Stimulated activated effector memory CD8-positive, alpha-beta T cell treated with anti-CD3 and anti-CD28 coated beads, Interleukin-12 subunit alpha, Interleukin-12 subunit beta, amount 100 ng/mL, for 72 hours (primary cell): ENCODE results near the gene MRPL19.
"Not testable (repeated sequence)": the region's sequence is repeated elsewhere in the genome, so short reads cannot be mapped to it uniquely, and the experiment has no call there.

Source experiments
- ATAC-seq: fragments of 150-1000 bp; cut with Tn5 transposase; 2 replicates; pipeline ENCODE4 v1.10.0; 2021
- DNase-seq, 2 donors: peaks; one replicate each; pipeline ENCODE4 v3.0.0; 2021 to 2022; ENCODE audit warnings: low spot score in 2 of 2
- H3K27ac Mint-ChIP-seq: one replicate; pipeline ENCODE4 v1.8.0; 2022; ENCODE audit warnings: mild to moderate bottlenecking, mixed read lengths
- H3K36me3 Mint-ChIP-seq: one replicate; pipeline ENCODE4 v1.8.0; 2022; ENCODE audit warnings: mild to moderate bottlenecking, mixed read lengths
- H3K4me1 Mint-ChIP-seq: one replicate; pipeline ENCODE4 v1.8.0; 2022; ENCODE audit warnings: mixed read lengths
- H3K4me3 Mint-ChIP-seq: one replicate; pipeline ENCODE4 v1.8.0; 2022; ENCODE audit warnings: mild to moderate bottlenecking, mixed read lengths
- H3K9me3 Mint-ChIP-seq: one replicate; pipeline ENCODE4 v1.8.0; 2022; ENCODE audit warnings: mixed read lengths

Gene MRPL19

DNA sequence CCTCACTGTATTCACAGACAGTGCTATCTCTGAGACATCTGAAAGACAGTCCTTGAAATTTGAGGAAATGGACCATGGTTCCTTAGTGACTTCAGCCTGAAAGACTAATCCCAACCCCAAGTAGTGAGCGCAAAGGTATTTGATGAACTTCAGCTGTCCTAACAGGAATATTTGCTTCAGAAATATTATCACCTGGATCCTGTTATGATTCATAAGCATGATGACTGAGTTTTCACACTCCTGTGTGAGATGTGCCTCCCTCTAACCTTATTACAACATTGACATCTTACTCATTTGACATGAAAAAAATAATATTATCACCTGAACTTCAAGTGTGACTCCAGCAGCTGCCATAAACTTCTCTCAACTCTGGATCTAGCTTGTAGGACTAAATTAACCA is 11.6 kb upstream of the MRPL19 start:
- Mint-ChIP-seq H3K4me3 (no peak overlapping the region), H3K9me3 (no peaks in the 10 kb centered on the region), H3K4me1 (no peaks in the 10 kb centered on the region), H3K36me3 (no peaks in the 10 kb centered on the region), H3K27ac (no peak overlapping the region)
- no peak for DNase-seq
- no peak for ATAC-seq

DNA sequence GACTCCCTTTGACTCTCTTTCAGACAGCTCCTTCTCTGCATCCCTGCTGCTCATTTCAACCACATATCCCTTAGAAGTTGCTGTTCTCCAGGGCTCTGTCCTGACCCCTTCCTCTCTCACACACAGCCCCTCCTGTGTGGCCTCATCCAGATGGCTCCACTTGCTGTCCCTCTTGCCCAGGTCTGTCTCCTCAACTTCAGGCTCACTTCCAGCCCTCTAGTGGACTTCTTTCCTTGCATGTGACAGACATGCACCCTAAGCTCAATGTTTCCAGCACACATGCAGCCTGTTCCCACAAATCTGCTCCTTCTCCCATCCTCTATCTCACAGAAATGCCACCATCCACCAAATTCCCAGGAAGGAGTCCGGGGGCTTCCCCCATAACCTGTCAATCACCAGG is 9.0 kb upstream of the MRPL19 start:
- Mint-ChIP-seq H3K4me3 (no peak overlapping the region), H3K36me3 (no peaks in the 10 kb centered on the region), H3K4me1 (no peaks in the 10 kb centered on the region)

GRCh38 chr2:75640621-75641121 is 5.9 kb upstream of the MRPL19 start:
- ATAC-seq, result peak; percentile 92
- Mint-ChIP-seq H3K27ac (no peak overlapping the region), H3K9me3 (no peaks in the 10 kb centered on the region), H3K4me3 (no peak overlapping the region), H3K4me1 (no peaks in the 10 kb centered on the region), H3K36me3 (no peaks in the 10 kb centered on the region)
- DNase-seq, result peak; percentile 13 to 64

More for the DNA sequence above, 9.0 kb upstream of the MRPL19 start:
- Mint-ChIP-seq H3K9me3 (no peaks in the 10 kb centered on the region), H3K27ac (no peak overlapping the region)
- ATAC-seq (no peak), DNase-seq (no peak)

DNA sequence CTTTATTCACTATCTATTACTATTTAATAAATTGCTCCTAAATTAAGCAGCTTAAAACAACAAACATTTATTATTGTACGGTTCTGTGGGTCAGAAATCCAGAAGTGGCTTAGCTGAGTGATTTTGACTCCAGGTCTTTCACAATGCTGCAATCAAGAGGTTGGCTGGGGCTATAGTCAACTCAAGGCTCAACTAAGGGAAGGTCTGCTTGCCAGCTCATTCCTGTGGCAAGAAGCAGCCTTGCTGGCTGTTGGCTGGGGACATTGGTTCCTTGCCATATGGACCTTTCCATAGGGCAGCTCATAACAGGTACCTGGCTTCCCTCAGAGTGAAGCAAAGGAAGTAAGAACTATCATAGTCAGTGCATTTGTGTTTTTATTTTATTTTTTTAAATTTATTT is 5.0 kb upstream of the MRPL19 start:
- DNase-seq (no peak), ATAC-seq (no peak)
- Mint-ChIP-seq H3K9me3 (no peaks in the 10 kb centered on the region), H3K4me1 (peaks cover 7% of the 10 kb centered on the region), H3K4me3 (no peak overlapping the region), H3K27ac (no peak overlapping the region), H3K36me3 (peaks cover 7% of the 10 kb centered on the region)

GRCh38 chr2:75643980-75644379 is 2.6 kb upstream of the MRPL19 start:
- H3K4me3 Mint-ChIP-seq, result no peak overlapping the region
- ATAC-seq (no peak), DNase-seq (no peak)
- H3K36me3 Mint-ChIP-seq, result peaks cover 25% of the 10 kb centered on the region
- peaks cover 8% of the 10 kb centered on the region for H3K4me1 Mint-ChIP-seq
- H3K9me3 Mint-ChIP-seq, result no peaks in the 10 kb centered on the region
- H3K27ac Mint-ChIP-seq, result no peak overlapping the region

DNA sequence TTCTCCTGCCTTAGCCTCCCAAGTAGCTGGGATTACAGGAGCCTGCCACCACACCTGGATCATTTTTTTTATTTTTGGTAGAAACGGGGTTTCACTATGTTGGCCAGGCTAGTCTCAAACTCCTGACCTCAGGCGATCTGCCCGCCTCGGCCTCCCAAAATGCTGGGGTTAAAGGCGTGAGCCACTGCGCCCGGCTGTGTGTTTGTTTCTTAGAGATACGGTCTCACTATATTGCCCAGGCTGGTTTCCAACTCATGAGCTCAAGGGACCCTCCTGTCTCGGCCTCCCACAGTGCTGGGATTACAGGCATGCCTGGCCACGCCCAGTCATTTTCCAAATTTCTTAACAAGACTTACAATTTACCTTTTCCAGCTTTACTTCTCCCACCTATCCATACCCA is 940 bp upstream of the MRPL19 start:
- Mint-ChIP-seq H3K4me3 (peak overlapping the region; percentile 86), H3K4me1 (peaks cover 12% of the 10 kb centered on the region), H3K27ac (peak overlapping the region; percentile 93), H3K36me3 (peaks cover 41% of the 10 kb centered on the region), H3K9me3 (no peaks in the 10 kb centered on the region)
- DNase-seq (no peak), ATAC-seq (no peak)

GRCh38 chr2:75646090-75646582 is 447 bp upstream of the MRPL19 start:
- ATAC-seq (no peak), DNase-seq (no peak)
- Mint-ChIP-seq H3K9me3 (no peaks in the 10 kb centered on the region), H3K4me3 (peak overlapping the region; percentile 86), H3K4me1 (peaks cover 17% of the 10 kb centered on the region), H3K36me3 (peaks cover 44% of the 10 kb centered on the region), H3K27ac (peak overlapping the region; percentile 93)

- DNase-seq (no peak), ATAC-seq (no peak)
- Mint-ChIP-seq H3K9me3 (no peaks in the 10 kb centered on the region), H3K4me3 (peak overlapping the region; percentile 86), H3K4me1 (peaks cover 20% of the 10 kb centered on the region), H3K27ac (peak overlapping the region; percentile 93), H3K36me3 (peaks cover 60% of the 10 kb centered on the region)
Observed at GRCh38 chr2:75647771-75648170, 1.2 kb downstream of the MRPL19 start.

DNA sequence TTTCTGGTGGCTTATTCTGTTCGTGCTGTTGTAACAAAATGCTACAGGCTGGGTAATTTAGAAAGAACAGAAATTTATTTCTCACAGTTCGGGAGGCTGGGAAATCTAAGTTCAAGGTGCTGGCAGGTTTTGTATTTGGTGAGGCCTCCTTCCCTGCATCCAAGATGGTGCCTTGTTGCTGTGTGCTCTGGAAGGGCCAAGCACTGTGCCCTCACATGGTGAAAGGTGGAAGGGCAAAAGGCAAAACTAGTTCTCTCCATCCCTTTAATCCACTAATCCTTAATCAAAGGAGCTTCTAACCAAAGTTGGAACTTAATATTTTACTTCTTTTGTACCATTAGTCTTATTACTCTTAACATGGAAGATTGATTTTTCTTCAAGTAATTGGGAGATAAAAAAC is 7.4 kb downstream of the MRPL19 start:
- Mint-ChIP-seq H3K9me3 (peaks cover 3% of the 10 kb centered on the region), H3K4me1 (peaks cover 21% of the 10 kb centered on the region), H3K27ac (no peak overlapping the region), H3K36me3 (peaks cover 97% of the 10 kb centered on the region), H3K4me3 (no peak overlapping the region)
- DNase-seq (no peak), ATAC-seq (no peak)

GRCh38 chr2:75655861-75656260 is 9.3 kb downstream of the MRPL19 start:
- no peak for DNase-seq

GRCh38 chr2:75656563-75656962 is 10.0 kb downstream of the MRPL19 start:
- no peak for DNase-seq
- peaks cover 16% of the 10 kb centered on the region for H3K4me1 Mint-ChIP-seq
- peaks cover 99% of the 10 kb centered on the region for H3K36me3 Mint-ChIP-seq
- no peak overlapping the region for H3K4me3 Mint-ChIP-seq
- no peak overlapping the region for H3K27ac Mint-ChIP-seq
- ATAC-seq, result no peak
- peaks cover 9% of the 10 kb centered on the region for H3K9me3 Mint-ChIP-seq

More at GRCh38 chr2:75655861-75656260, 9.3 kb downstream of the MRPL19 start:
- H3K4me1 Mint-ChIP-seq, result peaks cover 22% of the 10 kb centered on the region
- no peak overlapping the region for H3K4me3 Mint-ChIP-seq
- ATAC-seq, result peak; percentile 42
- peaks cover 97% of the 10 kb centered on the region for H3K36me3 Mint-ChIP-seq
- peaks cover 9% of the 10 kb centered on the region for H3K9me3 Mint-ChIP-seq
- no peak overlapping the region for H3K27ac Mint-ChIP-seq

DNA sequence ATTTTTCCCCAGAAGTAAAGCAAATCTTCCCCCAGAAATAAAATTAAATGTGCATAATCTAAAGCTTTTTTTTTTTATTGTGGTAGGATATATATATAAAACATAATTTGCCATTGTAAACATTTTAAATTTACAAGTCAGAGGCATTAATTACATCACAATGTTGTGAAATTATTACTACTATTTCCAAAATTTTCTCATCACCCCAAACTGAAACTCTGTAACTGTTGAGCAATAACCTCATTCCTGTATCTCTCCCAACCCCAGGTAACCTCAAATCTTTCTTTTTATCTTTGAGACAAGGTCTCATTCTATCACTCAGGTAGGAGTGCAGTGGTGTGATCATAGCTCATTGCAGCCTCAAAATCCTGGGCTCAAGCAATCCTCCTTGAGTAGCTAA is 11.2 kb downstream of the MRPL19 start:
- H3K4me3 Mint-ChIP-seq, result no peak overlapping the region
- peaks cover 9% of the 10 kb centered on the region for H3K9me3 Mint-ChIP-seq
- peaks cover 16% of the 10 kb centered on the region for H3K4me1 Mint-ChIP-seq
- no peak for DNase-seq
- no peak for ATAC-seq
- H3K36me3 Mint-ChIP-seq, result peaks cover 99% of the 10 kb centered on the region
- H3K27ac Mint-ChIP-seq, result no peak overlapping the region

GRCh38 chr2:75666911-75667310 is 20.3 kb downstream of the MRPL19 start:
- ATAC-seq, result no peak
- Mint-ChIP-seq H3K4me1 (no peaks in the 10 kb centered on the region), H3K27ac (no peak overlapping the region), H3K36me3 (peaks cover 76% of the 10 kb centered on the region), H3K4me3 (no peak overlapping the region), H3K9me3 (no peaks in the 10 kb centered on the region)
- no peak for DNase-seq

GRCh38 chr2:75667884-75668283 is 21.3 kb downstream of the MRPL19 start:
- no peak for DNase-seq
- H3K27ac Mint-ChIP-seq, result no peak overlapping the region
- no peaks in the 10 kb centered on the region for H3K4me1 Mint-ChIP-seq
- ATAC-seq, result no peak
- H3K36me3 Mint-ChIP-seq, result peaks cover 76% of the 10 kb centered on the region
- no peaks in the 10 kb centered on the region for H3K9me3 Mint-ChIP-seq
- H3K4me3 Mint-ChIP-seq, result no peak overlapping the region

DNA sequence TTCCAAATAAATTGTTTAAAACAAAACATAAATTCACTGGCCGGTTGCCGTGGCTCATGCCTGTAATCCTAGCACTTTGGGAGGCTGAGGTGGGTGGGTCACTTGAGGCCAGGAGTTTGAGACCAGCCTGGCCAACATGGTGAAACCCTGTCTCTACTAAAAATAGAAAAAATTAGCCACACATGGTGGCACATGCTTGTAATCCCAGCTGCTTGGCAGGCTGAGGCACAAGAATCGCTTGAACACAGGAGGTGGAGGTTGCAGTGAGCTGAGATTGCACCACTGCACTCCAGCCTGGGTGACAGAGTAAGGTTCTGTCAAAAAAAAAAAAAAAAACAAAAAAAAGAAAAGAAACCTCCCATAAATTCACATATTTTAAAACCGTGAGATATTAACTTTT is 28.8 kb downstream of the MRPL19 start:
- not testable (repeated sequence) for ATAC-seq, H3K9me3 Mint-ChIP-seq, H3K27ac Mint-ChIP-seq, DNase-seq, H3K4me3 Mint-ChIP-seq, H3K4me1 Mint-ChIP-seq
- peaks cover 32% of the 10 kb centered on the region for H3K36me3 Mint-ChIP-seq

- Mint-ChIP-seq H3K27ac (no peak overlapping the region), H3K4me1 (peaks cover 4% of the 10 kb centered on the region), H3K4me3 (no peak overlapping the region), H3K36me3 (peaks cover 32% of the 10 kb centered on the region), H3K9me3 (no peaks in the 10 kb centered on the region)
- DNase-seq (no peak), ATAC-seq (no peak)
Observed at GRCh38 chr2:75675908-75676307, 29.3 kb downstream of the MRPL19 start.

DNA sequence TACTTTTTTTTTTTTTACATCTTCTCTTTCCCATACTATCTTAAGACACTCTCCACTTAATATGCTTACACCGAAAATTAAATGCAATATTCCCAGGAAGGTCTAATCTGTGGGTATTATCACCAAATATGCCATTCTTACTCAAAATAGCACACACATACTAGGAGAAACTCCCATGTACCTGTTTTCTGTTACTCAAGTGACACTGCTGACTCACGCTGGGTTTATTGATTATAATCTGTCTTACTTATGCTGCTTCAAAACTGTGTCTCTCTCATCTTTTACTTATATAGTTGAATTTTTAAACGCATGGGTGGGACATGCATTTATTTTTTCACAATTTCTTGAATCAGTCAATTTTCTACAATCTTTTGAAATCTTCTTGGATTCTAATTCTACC is 29.9 kb downstream of the MRPL19 start:
- no peak overlapping the region for H3K4me3 Mint-ChIP-seq
- peaks cover 4% of the 10 kb centered on the region for H3K4me1 Mint-ChIP-seq
- no peaks in the 10 kb centered on the region for H3K9me3 Mint-ChIP-seq
- peaks cover 26% of the 10 kb centered on the region for H3K36me3 Mint-ChIP-seq
- H3K27ac Mint-ChIP-seq, result no peak overlapping the region
- ATAC-seq (no peak), DNase-seq (no peak)
